ENCODE data around the gene ST6GALNAC6. TPM values are rescaled to one million over a fixed set of nuclear protein-coding genes. Genes with fewer than 3 reads are reported as not detected.

Gene ST6GALNAC6
- polyA plus RNA-seq, 1 donor = 14.4 TPM

GRCh38 chr9:127925959-127926905 lies 26.8 kb upstream of the ST6GALNAC6 start:
- Histone ChIP-seq H3K36me3 (ENCODE audit: control insufficient read depth, insufficient read depth, low read length) (no peaks in the 10 kb centered on the region), H3K27ac (ENCODE audit: low read length) (no peak overlapping the region), H3K9me3 (ENCODE audit: control insufficient read depth, low read depth, low read length) (peaks cover 6% of the 10 kb centered on the region), H3K4me3 (ENCODE audit: low read length) (no peak overlapping the region), H3K4me1 (ENCODE audit: control insufficient read depth, insufficient read depth, low read length) (peaks cover 28% of the 10 kb centered on the region), H3K27me3 (ENCODE audit: control insufficient read depth, insufficient read depth, low read length) (peaks cover 83% of the 10 kb centered on the region)
- DNase-seq = no peak
- no CpG with 5 or more reads among the region's 14 CpGs for WGBS (ENCODE audit: insufficient coverage, low lambda C conversion rate)

- no CpG with 5 or more reads among the region's 22 CpGs for WGBS (ENCODE audit: insufficient coverage, low lambda C conversion rate)
- peaks cover 22% of the 10 kb centered on the region for H3K4me1 ChIP-seq (ENCODE audit: control insufficient read depth, insufficient read depth, low read length)
- no peak overlapping the region for H3K4me3 ChIP-seq (ENCODE audit: low read length)
- peaks cover 6% of the 10 kb centered on the region for H3K9me3 ChIP-seq (ENCODE audit: control insufficient read depth, low read depth, low read length)
- no peak for DNase-seq
- peaks cover 69% of the 10 kb centered on the region for H3K27me3 ChIP-seq (ENCODE audit: control insufficient read depth, insufficient read depth, low read length)
- H3K27ac ChIP-seq (ENCODE audit: low read length) = no peak overlapping the region
- H3K36me3 ChIP-seq (ENCODE audit: control insufficient read depth, insufficient read depth, low read length) = no peaks in the 10 kb centered on the region
These were observed 25.5 kb upstream of the ST6GALNAC6 start for GRCh38 chr9:127924736-127925444.

- H3K27me3 ChIP-seq (ENCODE audit: control insufficient read depth, insufficient read depth, low read length) = peaks cover 58% of the 10 kb centered on the region
- DNase-seq = no peak
These were observed 24.4 kb upstream of the ST6GALNAC6 start for GRCh38 chr9:127923771-127924170.

GRCh38 chr9:127923046-127923445 lies 23.6 kb upstream of the ST6GALNAC6 start:
- H3K36me3 ChIP-seq (ENCODE audit: control insufficient read depth, insufficient read depth, low read length) = no peaks in the 10 kb centered on the region
- peaks cover 6% of the 10 kb centered on the region for H3K9me3 ChIP-seq (ENCODE audit: control insufficient read depth, low read depth, low read length)
- WGBS (ENCODE audit: insufficient coverage, low lambda C conversion rate) = no CpG with 5 or more reads among the region's 6 CpGs
- H3K4me1 ChIP-seq (ENCODE audit: control insufficient read depth, insufficient read depth, low read length) = peaks cover 19% of the 10 kb centered on the region
- no peak overlapping the region for H3K27ac ChIP-seq (ENCODE audit: low read length)
- peaks cover 51% of the 10 kb centered on the region for H3K27me3 ChIP-seq (ENCODE audit: control insufficient read depth, insufficient read depth, low read length)
- H3K4me3 ChIP-seq (ENCODE audit: low read length) = no peak overlapping the region
- DNase-seq = no peak

More at GRCh38 chr9:127923771-127924170, 24.4 kb upstream of the ST6GALNAC6 start:
- Histone ChIP-seq H3K36me3 (ENCODE audit: control insufficient read depth, insufficient read depth, low read length) (no peaks in the 10 kb centered on the region), H3K4me3 (ENCODE audit: low read length) (no peak overlapping the region), H3K27ac (ENCODE audit: low read length) (no peak overlapping the region), H3K9me3 (ENCODE audit: control insufficient read depth, low read depth, low read length) (peaks cover 6% of the 10 kb centered on the region), H3K4me1 (ENCODE audit: control insufficient read depth, insufficient read depth, low read length) (peaks cover 22% of the 10 kb centered on the region)
- no CpG with 5 or more reads among the region's 8 CpGs for WGBS (ENCODE audit: insufficient coverage, low lambda C conversion rate)

- no peak overlapping the region for H3K27ac ChIP-seq (ENCODE audit: low read length)
- H3K27me3 ChIP-seq (ENCODE audit: control insufficient read depth, insufficient read depth, low read length) = peaks cover 42% of the 10 kb centered on the region
- peaks cover 3% of the 10 kb centered on the region for H3K9me3 ChIP-seq (ENCODE audit: control insufficient read depth, low read depth, low read length)
- no peaks in the 10 kb centered on the region for H3K36me3 ChIP-seq (ENCODE audit: control insufficient read depth, insufficient read depth, low read length)
- no peak for DNase-seq
- H3K4me1 ChIP-seq (ENCODE audit: control insufficient read depth, insufficient read depth, low read length) = peaks cover 14% of the 10 kb centered on the region
- WGBS (ENCODE audit: insufficient coverage, low lambda C conversion rate) = 7% methylated on average over 3 of the region's 45 CpGs
- no peak overlapping the region for H3K4me3 ChIP-seq (ENCODE audit: low read length)
These were observed 22.2 kb upstream of the ST6GALNAC6 start for GRCh38 chr9:127921557-127922120.

GRCh38 chr9:127920794-127921193 lies 21.4 kb upstream of the ST6GALNAC6 start:
- Histone ChIP-seq H3K9me3 (ENCODE audit: control insufficient read depth, low read depth, low read length) (peaks cover 3% of the 10 kb centered on the region), H3K27ac (ENCODE audit: low read length) (no peak overlapping the region), H3K4me3 (ENCODE audit: low read length) (no peak overlapping the region), H3K27me3 (ENCODE audit: control insufficient read depth, insufficient read depth, low read length) (peaks cover 34% of the 10 kb centered on the region), H3K4me1 (ENCODE audit: control insufficient read depth, insufficient read depth, low read length) (peaks cover 21% of the 10 kb centered on the region), H3K36me3 (ENCODE audit: control insufficient read depth, insufficient read depth, low read length) (no peaks in the 10 kb centered on the region)
- DNase-seq = no peak
- no CpG with 5 or more reads among the region's 7 CpGs for WGBS (ENCODE audit: insufficient coverage, low lambda C conversion rate)

- Histone ChIP-seq H3K27me3 (ENCODE audit: control insufficient read depth, insufficient read depth, low read length) (peaks cover 22% of the 10 kb centered on the region), H3K36me3 (ENCODE audit: control insufficient read depth, insufficient read depth, low read length) (no peaks in the 10 kb centered on the region), H3K27ac (ENCODE audit: low read length) (no peak overlapping the region), H3K9me3 (ENCODE audit: control insufficient read depth, low read depth, low read length) (peaks cover 3% of the 10 kb centered on the region), H3K4me1 (ENCODE audit: control insufficient read depth, insufficient read depth, low read length) (peaks cover 33% of the 10 kb centered on the region), H3K4me3 (ENCODE audit: low read length) (no peak overlapping the region)
- WGBS (ENCODE audit: insufficient coverage, low lambda C conversion rate) = no CpG with 5 or more reads among the region's 8 CpGs
- DNase-seq = peak in 1 of 2 donors; percentile 45
These were observed 19.9 kb upstream of the ST6GALNAC6 start for GRCh38 chr9:127919253-127919815.

- peaks cover 33% of the 10 kb centered on the region for H3K4me1 ChIP-seq (ENCODE audit: control insufficient read depth, insufficient read depth, low read length)
These were observed 19.0 kb upstream of the ST6GALNAC6 start for GRCh38 chr9:127918183-127919107.

GRCh38 chr9:127917603-127918002 lies 18.2 kb upstream of the ST6GALNAC6 start:
- DNase-seq = no peak
- H3K4me1 ChIP-seq (ENCODE audit: control insufficient read depth, insufficient read depth, low read length) = peaks cover 36% of the 10 kb centered on the region
- H3K27ac ChIP-seq (ENCODE audit: low read length) = no peak overlapping the region
- H3K27me3 ChIP-seq (ENCODE audit: control insufficient read depth, insufficient read depth, low read length) = peaks cover 10% of the 10 kb centered on the region
- H3K4me3 ChIP-seq (ENCODE audit: low read length) = no peak overlapping the region
- no peaks in the 10 kb centered on the region for H3K36me3 ChIP-seq (ENCODE audit: control insufficient read depth, insufficient read depth, low read length)
- no CpG with 5 or more reads among the region's 6 CpGs for WGBS (ENCODE audit: insufficient coverage, low lambda C conversion rate)
- H3K9me3 ChIP-seq (ENCODE audit: control insufficient read depth, low read depth, low read length) = peaks cover 3% of the 10 kb centered on the region

More at GRCh38 chr9:127918183-127919107, 19.0 kb upstream of the ST6GALNAC6 start:
- Histone ChIP-seq H3K36me3 (ENCODE audit: control insufficient read depth, insufficient read depth, low read length) (no peaks in the 10 kb centered on the region), H3K27me3 (ENCODE audit: control insufficient read depth, insufficient read depth, low read length) (peaks cover 17% of the 10 kb centered on the region), H3K27ac (ENCODE audit: low read length) (no peak overlapping the region), H3K4me3 (ENCODE audit: low read length) (no peak overlapping the region), H3K9me3 (ENCODE audit: control insufficient read depth, low read depth, low read length) (peaks cover 3% of the 10 kb centered on the region)
- no CpG with 5 or more reads among the region's 8 CpGs for WGBS (ENCODE audit: insufficient coverage, low lambda C conversion rate)
- no peak for DNase-seq
